ENCODE data around the gene AATF. TPM values are rescaled to one million over a fixed set of nuclear protein-coding genes. Genes with fewer than 3 reads are reported as not detected.

The AATF gene
- total and polyA plus RNA-seq, 2 of the 8 experiments (the other 6 are each of a cell fraction or from before 2014, with no cell fraction given): 20.1 to 62.8 TPM

GRCh38 chr17:36993227-36993626 is 44.5 kb downstream of the AATF start:
- H2BK20ac ChIP-seq (ENCODE audit: low read length): no peak overlapping the region
- CTCF ChIA-PET (ENCODE audit: partially characterized antibody): interaction anchor here (0.6 to 2.1 kb wide), 3 partner anchors 55 to 414 kb away, joined by 3 to 7 read pairs (median 6); no protein-coding TSS in a partner anchor
- DNase-seq (ENCODE audit: low read depth in 1 of 2, low spot score in 2 of 2) (no peak), FAIRE-seq (no peak)
- no peak overlapping the region for H2BK120ac ChIP-seq (replicated peaks; ENCODE audit: low read depth, low read length)
- H3K4me3 ChIP-seq (ENCODE audit: extremely low read depth in 1 of 4, insufficient read depth in 2 of 4, low read depth in 3 of 4, low read length in 4 of 4): no peak overlapping the region
- no peak overlapping the region for H3K27ac ChIP-seq (ENCODE audit: low read depth, low read length)
- H2BK12ac ChIP-seq (ENCODE audit: low read depth, low read length): no peak overlapping the region
- peaks cover 6 to 52% (median 33%) of the 10 kb centered on the region in 4 experiments; a peak in 7 of 8 replicates for H3K36me3 ChIP-seq (ENCODE audit: control insufficient read depth in 2 of 4, insufficient read depth in 4 of 4, low read length in 3 of 4)
- no peak overlapping the region for H3K18ac ChIP-seq (ENCODE audit: extremely low read depth, low read length)
- no peaks in the 10 kb centered on the region for H3K79me1 ChIP-seq (ENCODE audit: low read depth, low read length)
- no peak overlapping the region for H2BK5ac ChIP-seq (ENCODE audit: low read depth, low read length)
- no peaks in the 10 kb centered on the region for H3K4me1 ChIP-seq (replicated peaks in 1 of 4; ENCODE audit: control insufficient read depth in 3 of 4, insufficient read depth in 4 of 4, low read length in 3 of 4)
- H3K14ac ChIP-seq (ENCODE audit: insufficient read length): no peak overlapping the region
- no peak overlapping the region for H4K5ac ChIP-seq (ENCODE audit: insufficient read length, low read depth, low read length)
- no peak overlapping the region for H3K4ac ChIP-seq (replicated peaks; ENCODE audit: insufficient read length, low read depth, low read length)
- no peaks in the 10 kb centered on the region for H3K27me3 ChIP-seq (replicated peaks in 1 of 4; ENCODE audit: control insufficient read depth in 3 of 4, extremely low read depth in 1 of 4, insufficient read depth in 3 of 4, low read length in 3 of 4)
- no peaks in the 10 kb centered on the region for H3K79me2 ChIP-seq (ENCODE audit: control insufficient read depth in 1 of 2, insufficient read depth in 2 of 2, low read length in 2 of 2)
- H3K23ac ChIP-seq (ENCODE audit: insufficient read length): no peak overlapping the region
- H3K9me3 ChIP-seq (ENCODE audit: insufficient read depth in 2 of 2, low read depth in 1 of 2, low read length in 1 of 2): no peaks in the 10 kb centered on the region; a peak in 1 of 4 replicates
- H3K23me2 ChIP-seq (ENCODE audit: low read depth, low read length): no peaks in the 10 kb centered on the region
- no peaks in the 10 kb centered on the region for H4K20me1 ChIP-seq (replicated peaks in 1 of 2; ENCODE audit: control insufficient read depth in 1 of 2, insufficient read depth in 2 of 2, low read length in 2 of 2)
- POLR2A ChIA-PET (ENCODE audit: partially characterized antibody): no interaction called here
- H3K56ac ChIP-seq (replicated peaks; ENCODE audit: insufficient read length, low read depth, low read length): no peak overlapping the region
- H3K9ac ChIP-seq (replicated peaks in 1 of 4; ENCODE audit: extremely low read depth in 1 of 4, low read depth in 3 of 4, low read length in 3 of 4): no peak overlapping the region
- no peak overlapping the region for H4K8ac ChIP-seq (ENCODE audit: extremely low read depth, insufficient read depth, low read length)
- no peak for TF ChIP-seq SAP30 (IDR thresholded peaks at IDR 0.05; ENCODE audit: insufficient read depth, insufficient replicate concordance, low read length)
- TF ChIP-seq NANOG (IDR thresholded peaks at IDR 0.05; ENCODE audit: insufficient read depth, low read depth, low read length, poor library complexity, severe bottlenecking): no peak
- TF ChIP-seq KDM4A (IDR thresholded peaks at IDR 0.05; ENCODE audit: low read depth, low read length, severe bottlenecking): no peak
- no peak for TF ChIP-seq SP1 (IDR thresholded peaks at IDR 0.05; ENCODE audit: low read depth, low read length)
- no peak for TF ChIP-seq CTCF (IDR thresholded peaks at IDR 0.05; ENCODE audit: control extremely low read depth in 1 of 3, insufficient read depth in 1 of 3, low read depth in 1 of 3, low read length in 3 of 3)
- TF ChIP-seq GTF2F1 (IDR thresholded peaks at IDR 0.05; ENCODE audit: borderline replicate concordance, low read depth, low read length): no peak
- TF ChIP-seq SIX5 (IDR thresholded peaks at IDR 0.05; ENCODE audit: low read depth, low read length): no peak
- TF ChIP-seq HDAC2 (IDR thresholded peaks at IDR 0.05; ENCODE audit: borderline replicate concordance in 1 of 2, low read depth in 2 of 2, low read length in 2 of 2): no peak
- no peak for TF ChIP-seq TEAD4 (IDR thresholded peaks at IDR 0.05; ENCODE audit: low read depth, low read length)
- no peak for TF ChIP-seq FOSL1 (IDR thresholded peaks at IDR 0.05; ENCODE audit: insufficient read depth, low read depth, low read length)
- no peak for TF ChIP-seq KDM5A (IDR thresholded peaks at IDR 0.05; ENCODE audit: low read length)
- H2BK15ac ChIP-seq (ENCODE audit: low read length): no peak overlapping the region
- no peak overlapping the region for H2AK5ac ChIP-seq (ENCODE audit: low read depth, low read length)
- H4K91ac ChIP-seq (replicated peaks; ENCODE audit: insufficient read length, low read length): no peak overlapping the region
- no peak overlapping the region for H2AFZ ChIP-seq (ENCODE audit: low read length)
- H3K4me2 ChIP-seq (ENCODE audit: insufficient read depth in 1 of 2, low read depth in 2 of 2, low read length in 2 of 2): no peak overlapping the region

All from H1 (cell line).